Vagina (tissue), 2 donors: ENCODE data around the gene PPP1R13B.

ENCODE experiments used
- POLR2A ChIP-seq, 2 donors: fragments of 450-650 bp; IDR thresholded peaks; one replicate each; pipeline ENCODE4 v1.6.1; 2017; ENCODE audit warnings: antibody characterized with exemption in 2 of 2, mild to moderate bottlenecking in 2 of 2, moderate library complexity in 2 of 2
- TF ChIP-seq, protein P1 (sequence below), 3 experiments: fragments of 450-650 bp in 2 of 3; fragments of 200-600 bp in 1 of 3; sonication (generic) in 1 of 3; IDR thresholded peaks; one replicate each; pipeline ENCODE4 v1.5.1; 2017 to 2019; ENCODE audit warnings: antibody characterized with exemption in 3 of 3, mild to moderate bottlenecking in 2 of 3, moderate library complexity in 2 of 3

DNA sequence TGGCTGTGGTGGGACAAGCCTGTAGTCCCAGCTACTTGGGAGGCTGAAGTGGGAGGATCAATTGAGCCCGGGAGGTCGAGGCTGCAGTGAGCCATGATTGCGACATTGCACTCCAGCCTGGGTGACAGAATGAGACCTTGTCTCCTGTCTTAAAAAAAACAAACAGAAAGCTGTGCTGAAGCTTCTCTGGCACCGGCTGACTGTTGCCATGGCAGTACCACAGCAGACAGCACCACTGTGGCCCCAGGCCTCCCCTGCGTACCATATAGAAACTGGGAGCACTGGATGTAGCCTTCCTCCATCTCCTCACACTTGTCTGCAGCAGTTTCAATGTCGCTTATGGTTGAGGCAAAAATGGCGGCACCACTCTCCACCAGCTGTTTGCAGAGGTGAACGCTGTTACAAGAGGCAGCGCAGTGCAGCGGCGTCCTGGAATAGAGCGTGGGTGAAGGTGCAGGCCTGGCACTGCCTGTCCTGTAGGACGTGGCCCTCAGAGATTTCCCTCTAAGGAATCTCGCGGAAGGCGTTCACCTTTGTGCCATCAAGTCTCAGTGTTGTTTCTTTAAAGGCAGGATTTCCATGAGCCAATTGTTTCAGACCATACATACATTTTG, 109.8 kb downstream of the PPP1R13B start:
- TF ChIP-seq, protein P1, sequence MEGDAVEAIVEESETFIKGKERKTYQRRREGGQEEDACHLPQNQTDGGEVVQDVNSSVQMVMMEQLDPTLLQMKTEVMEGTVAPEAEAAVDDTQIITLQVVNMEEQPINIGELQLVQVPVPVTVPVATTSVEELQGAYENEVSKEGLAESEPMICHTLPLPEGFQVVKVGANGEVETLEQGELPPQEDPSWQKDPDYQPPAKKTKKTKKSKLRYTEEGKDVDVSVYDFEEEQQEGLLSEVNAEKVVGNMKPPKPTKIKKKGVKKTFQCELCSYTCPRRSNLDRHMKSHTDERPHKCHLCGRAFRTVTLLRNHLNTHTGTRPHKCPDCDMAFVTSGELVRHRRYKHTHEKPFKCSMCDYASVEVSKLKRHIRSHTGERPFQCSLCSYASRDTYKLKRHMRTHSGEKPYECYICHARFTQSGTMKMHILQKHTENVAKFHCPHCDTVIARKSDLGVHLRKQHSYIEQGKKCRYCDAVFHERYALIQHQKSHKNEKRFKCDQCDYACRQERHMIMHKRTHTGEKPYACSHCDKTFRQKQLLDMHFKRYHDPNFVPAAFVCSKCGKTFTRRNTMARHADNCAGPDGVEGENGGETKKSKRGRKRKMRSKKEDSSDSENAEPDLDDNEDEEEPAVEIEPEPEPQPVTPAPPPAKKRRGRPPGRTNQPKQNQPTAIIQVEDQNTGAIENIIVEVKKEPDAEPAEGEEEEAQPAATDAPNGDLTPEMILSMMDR (IDR thresholded peaks at IDR 0.05) = no peak
- TF ChIP-seq POLR2A (IDR thresholded peaks at IDR 0.05) = no peak
